GM19193 (cell line): ENCODE results near the gene HPS3.

Experiments used
- POLR2A ChIP-seq: IDR thresholded peaks from 4 replicates; pipeline ENCODE4 v1.6.1; 2011; ENCODE audit not compliant: insufficient read depth, insufficient read length; ENCODE audit errors: extremely low read depth

The HPS3 gene

GRCh38 chr3:149163066-149163465 is 33.6 kb downstream of the HPS3 start:
- TF ChIP-seq POLR2A, result no peak

- no peak for TF ChIP-seq POLR2A
These were observed 38.5 kb downstream of the HPS3 start for GRCh38 chr3:149167898-149168297.

GRCh38 chr3:149170672-149171071 is 41.2 kb downstream of the HPS3 start:
- TF ChIP-seq POLR2A, result no peak

- TF ChIP-seq POLR2A, result no peak
These were observed 45.5 kb downstream of the HPS3 start for GRCh38 chr3:149174901-149175300.

GRCh38 chr3:149177122-149177521 is 47.7 kb downstream of the HPS3 start:
- no peak for TF ChIP-seq POLR2A

- TF ChIP-seq POLR2A, result no peak
These were observed 49.8 kb downstream of the HPS3 start for GRCh38 chr3:149179220-149179619.

GRCh38 chr3:149180057-149180573 is 50.7 kb downstream of the HPS3 start:
- no peak for TF ChIP-seq POLR2A

GRCh38 chr3:149181182-149181581 is 51.7 kb downstream of the HPS3 start:
- TF ChIP-seq POLR2A, result no peak

GRCh38 chr3:149186219-149186618 is 56.8 kb downstream of the HPS3 start:
- no peak for TF ChIP-seq POLR2A

GRCh38 chr3:149186721-149187120 is 57.3 kb downstream of the HPS3 start:
- no peak for TF ChIP-seq POLR2A

GRCh38 chr3:149188494-149188893 is 59.1 kb downstream of the HPS3 start:
- TF ChIP-seq POLR2A, result no peak

GRCh38 chr3:149195221-149195620 is 65.8 kb downstream of the HPS3 start:
- TF ChIP-seq POLR2A, result no peak

- no peak for TF ChIP-seq POLR2A
These were observed 68.2 kb downstream of the HPS3 start for GRCh38 chr3:149197669-149198068.

- TF ChIP-seq POLR2A, result no peak
These were observed 69.2 kb downstream of the HPS3 start for GRCh38 chr3:149198611-149199010.

- no peak for TF ChIP-seq POLR2A
These were observed 70.0 kb downstream of the HPS3 start for GRCh38 chr3:149199474-149199873.

- TF ChIP-seq POLR2A, result no peak
These were observed 74.3 kb downstream of the HPS3 start for GRCh38 chr3:149203758-149204157.

GRCh38 chr3:149204390-149204991 is 75.1 kb downstream of the HPS3 start:
- no peak for TF ChIP-seq POLR2A

GRCh38 chr3:149207475-149207874 is 78.0 kb downstream of the HPS3 start:
- TF ChIP-seq POLR2A, result no peak

- no peak for TF ChIP-seq POLR2A
These were observed 80.0 kb downstream of the HPS3 start for GRCh38 chr3:149209431-149209830.
